ENCODE results near the gene SNX6.

GRCh38 chr14:34678306-34678705 lies 48.4 kb upstream of the SNX6 start:
- TF ChIP-seq SUZ12 (IDR thresholded peaks at IDR 0.05): no peak
- no peak for TF ChIP-seq ZNF384 (IDR thresholded peaks at IDR 0.05)
- TF ChIP-seq CTBP1 (IDR thresholded peaks at IDR 0.05; ENCODE audit: borderline replicate concordance): no peak
- no peak for TF ChIP-seq SP1 (IDR thresholded peaks at IDR 0.05)
- no peak for TF ChIP-seq TARDBP (IDR thresholded peaks at IDR 0.05)
- no peak for TF ChIP-seq FOXM1 (IDR thresholded peaks at IDR 0.05; ENCODE audit: borderline replicate concordance)
- no peak for TF ChIP-seq FOXA1 (IDR thresholded peaks at IDR 0.05)
- no peak for TF ChIP-seq FOXK2 (IDR thresholded peaks at IDR 0.05)
- TF ChIP-seq NFRKB (IDR thresholded peaks at IDR 0.05): no peak
- TF ChIP-seq BHLHE40 (IDR thresholded peaks at IDR 0.05; ENCODE audit: borderline replicate concordance): no peak
- no peak for TF ChIP-seq HDGF (IDR thresholded peaks at IDR 0.05; ENCODE audit: borderline replicate concordance)
